GM12875 (cell line): Measurements from ENCODE around the gene SETBP1.

Experiments
- H3K4me3 ChIP-seq: one replicate; pipeline ENCODE4 v1.5.1; 2011; ENCODE audit warnings: low read depth, low read length, control low read depth
- TF ChIP-seq, protein P1 (sequence below): IDR thresholded peaks from 2 replicates; pipeline ENCODE4 v1.5.1; 2011; ENCODE audit warnings: low read depth, mild to moderate bottlenecking, control low read depth, inconsistent platforms, low read length, moderate library complexity, borderline replicate concordance; ENCODE audit not compliant: insufficient read depth

Gene SETBP1

GRCh38 chr18:44743631-44744030 lies 62.9 kb downstream of the SETBP1 start:
- H3K4me3 ChIP-seq = no peak overlapping the region
- TF ChIP-seq, protein P1, sequence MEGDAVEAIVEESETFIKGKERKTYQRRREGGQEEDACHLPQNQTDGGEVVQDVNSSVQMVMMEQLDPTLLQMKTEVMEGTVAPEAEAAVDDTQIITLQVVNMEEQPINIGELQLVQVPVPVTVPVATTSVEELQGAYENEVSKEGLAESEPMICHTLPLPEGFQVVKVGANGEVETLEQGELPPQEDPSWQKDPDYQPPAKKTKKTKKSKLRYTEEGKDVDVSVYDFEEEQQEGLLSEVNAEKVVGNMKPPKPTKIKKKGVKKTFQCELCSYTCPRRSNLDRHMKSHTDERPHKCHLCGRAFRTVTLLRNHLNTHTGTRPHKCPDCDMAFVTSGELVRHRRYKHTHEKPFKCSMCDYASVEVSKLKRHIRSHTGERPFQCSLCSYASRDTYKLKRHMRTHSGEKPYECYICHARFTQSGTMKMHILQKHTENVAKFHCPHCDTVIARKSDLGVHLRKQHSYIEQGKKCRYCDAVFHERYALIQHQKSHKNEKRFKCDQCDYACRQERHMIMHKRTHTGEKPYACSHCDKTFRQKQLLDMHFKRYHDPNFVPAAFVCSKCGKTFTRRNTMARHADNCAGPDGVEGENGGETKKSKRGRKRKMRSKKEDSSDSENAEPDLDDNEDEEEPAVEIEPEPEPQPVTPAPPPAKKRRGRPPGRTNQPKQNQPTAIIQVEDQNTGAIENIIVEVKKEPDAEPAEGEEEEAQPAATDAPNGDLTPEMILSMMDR = no peak

DNA sequence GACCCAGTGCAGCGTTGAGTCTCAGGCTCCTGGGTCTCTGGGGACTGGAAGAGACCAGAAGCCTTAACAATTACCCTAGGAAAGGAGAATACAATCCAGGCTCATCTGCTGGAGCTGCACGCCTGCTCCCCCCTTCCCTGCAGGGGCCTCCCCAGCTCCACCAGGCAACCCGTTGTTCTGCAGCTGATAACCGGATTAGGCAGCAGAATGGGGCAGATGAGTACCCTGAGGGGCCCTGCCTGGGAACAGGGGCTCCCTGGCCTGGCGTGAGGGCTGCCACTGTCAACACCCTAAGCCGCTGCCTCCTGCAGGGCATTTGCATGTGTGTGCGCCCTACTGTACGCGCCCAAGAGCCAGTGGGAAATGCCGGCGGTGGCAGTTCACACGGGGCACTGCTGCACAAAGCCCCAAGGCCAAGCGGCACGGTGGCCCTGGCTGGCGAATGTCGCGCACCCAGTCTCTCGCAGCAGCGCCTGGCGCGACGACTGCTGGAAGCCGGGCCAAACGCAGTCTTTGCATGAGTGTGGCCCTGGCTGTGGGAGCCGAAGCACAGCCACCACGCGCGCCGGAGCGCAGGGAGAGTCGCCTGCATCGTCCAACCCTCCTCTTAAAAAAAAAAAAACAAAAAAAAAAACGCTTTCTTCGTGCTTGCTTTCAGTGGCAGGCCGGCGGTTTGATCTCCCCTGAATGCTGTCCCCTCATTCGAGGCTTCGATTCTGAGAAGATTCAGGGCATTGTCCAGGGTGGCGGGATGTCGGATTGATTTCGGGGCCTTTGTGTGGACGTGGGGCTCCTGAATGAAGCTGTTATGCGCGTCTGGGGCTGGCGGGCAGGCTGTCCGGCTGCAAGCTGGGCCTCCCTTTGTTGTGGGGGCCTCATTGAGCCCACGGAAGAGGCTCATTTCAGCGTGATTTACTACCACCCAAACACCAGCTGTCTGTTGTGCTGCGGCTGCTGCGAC lies 63.8 kb downstream of the SETBP1 start:
- TF ChIP-seq, protein P1 = no peak
- no peak overlapping the region for H3K4me3 ChIP-seq

GRCh38 chr18:44747157-44747556 lies 66.5 kb downstream of the SETBP1 start:
- H3K4me3 ChIP-seq = no peak overlapping the region
- TF ChIP-seq, protein P1 = no peak

GRCh38 chr18:44748582-44748981 lies 67.9 kb downstream of the SETBP1 start:
- TF ChIP-seq, protein P1 = no peak
- no peak overlapping the region for H3K4me3 ChIP-seq

GRCh38 chr18:44750774-44751173 lies 70.1 kb downstream of the SETBP1 start:
- H3K4me3 ChIP-seq = no peak overlapping the region
- TF ChIP-seq, protein P1 = no peak

DNA sequence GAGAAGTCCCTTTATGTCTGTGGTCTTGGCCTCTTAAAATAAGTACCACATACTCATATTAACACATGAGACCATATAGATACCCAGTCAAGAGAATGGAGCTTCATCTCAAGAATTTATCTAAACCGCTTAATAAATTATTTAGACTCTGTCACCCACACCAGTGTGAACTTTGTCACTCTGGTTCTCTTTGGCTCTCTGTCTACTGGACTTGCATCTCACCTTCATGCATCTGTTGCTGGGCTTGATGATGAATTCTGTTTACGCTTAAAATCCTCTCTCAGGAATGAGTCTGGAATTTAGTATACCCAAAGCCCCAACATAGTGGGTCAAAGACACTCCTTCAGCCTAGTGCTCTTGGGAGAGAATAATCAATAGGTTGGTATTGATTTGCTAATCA lies 73.9 kb downstream of the SETBP1 start:
- TF ChIP-seq, protein P1 = no peak
- H3K4me3 ChIP-seq = no peak overlapping the region
